Measurements from ENCODE around the gene GASK1A.
"Not testable (repeated sequence)": the region's sequence is repeated elsewhere in the genome, so short reads cannot be mapped to it uniquely, and the experiment has no call there.

GASK1A gene

DNA sequence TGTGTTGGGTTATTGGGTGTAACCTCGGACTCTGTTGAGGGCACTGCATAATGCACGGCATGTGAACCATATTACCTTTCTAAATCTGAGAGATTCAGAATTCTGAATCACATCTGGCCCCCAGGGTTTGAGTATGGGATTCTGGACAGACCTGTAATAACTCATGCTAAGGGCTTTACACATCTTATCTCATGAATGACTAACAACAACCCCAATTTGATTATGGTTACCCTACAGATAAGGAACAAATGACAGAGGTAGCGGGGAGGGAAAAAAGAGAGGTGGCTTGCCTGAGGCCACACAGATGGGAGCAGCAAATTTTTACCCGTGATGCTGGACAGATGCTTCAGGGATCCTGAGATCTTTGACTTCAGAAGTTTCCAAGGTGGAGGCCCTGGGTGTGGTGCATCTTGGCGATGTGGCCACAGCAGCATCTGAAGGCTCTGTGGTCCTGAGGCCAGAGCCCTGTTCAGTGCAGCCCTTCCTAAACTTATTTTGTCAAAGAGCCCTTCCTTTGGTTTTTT lies 83.0 kb downstream of the GASK1A start:
- DNase-seq (ENCODE audit: low read depth in 2 of 2), result no peak

DNA sequence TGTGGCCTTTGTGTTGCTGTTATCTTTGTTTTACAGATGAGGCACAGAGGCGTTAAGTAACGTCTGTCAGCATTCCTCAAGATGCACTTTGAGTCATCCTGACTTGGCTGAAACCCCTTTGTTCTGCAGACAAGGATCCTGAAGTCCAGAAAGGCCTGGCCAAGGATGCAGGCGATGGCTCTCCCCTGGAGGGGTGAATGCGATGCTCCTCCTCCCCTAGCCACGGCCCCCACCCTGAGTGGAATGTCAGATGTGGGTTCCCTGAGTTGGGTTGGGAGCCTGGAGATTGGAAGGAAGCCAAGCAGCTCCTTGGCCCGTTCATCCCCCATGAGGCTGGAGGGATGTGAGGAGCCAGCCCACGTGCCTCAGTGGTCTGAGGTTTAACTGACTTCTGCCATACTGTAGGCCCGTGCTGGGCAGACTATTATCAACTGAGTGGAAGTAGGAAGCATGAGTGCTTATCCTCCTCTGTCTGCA lies 83.5 kb downstream of the GASK1A start:
- no peak for DNase-seq (ENCODE audit: low read depth in 2 of 2)

DNA sequence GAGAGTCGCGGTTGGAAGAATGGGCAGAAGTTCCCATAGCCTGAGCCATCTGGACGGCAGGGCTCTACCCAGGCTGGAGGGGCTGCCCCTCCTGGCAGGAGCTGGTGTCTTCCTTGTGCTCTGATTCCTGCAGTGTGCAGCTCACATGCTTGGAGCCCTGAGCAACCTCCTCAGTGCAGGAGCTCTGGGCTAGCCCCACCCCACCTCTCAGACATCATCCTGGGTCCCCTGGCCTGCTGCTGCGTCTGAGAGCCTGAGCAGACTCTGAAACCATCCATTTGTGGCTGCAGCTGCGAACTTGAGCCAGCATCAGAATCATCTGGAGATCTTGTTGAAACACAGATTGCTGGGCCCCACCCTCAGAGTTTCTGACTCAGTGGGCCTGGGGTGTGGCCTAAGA lies 84.0 kb downstream of the GASK1A start:
- DNase-seq (ENCODE audit: low read depth in 2 of 2), result no peak

DNA sequence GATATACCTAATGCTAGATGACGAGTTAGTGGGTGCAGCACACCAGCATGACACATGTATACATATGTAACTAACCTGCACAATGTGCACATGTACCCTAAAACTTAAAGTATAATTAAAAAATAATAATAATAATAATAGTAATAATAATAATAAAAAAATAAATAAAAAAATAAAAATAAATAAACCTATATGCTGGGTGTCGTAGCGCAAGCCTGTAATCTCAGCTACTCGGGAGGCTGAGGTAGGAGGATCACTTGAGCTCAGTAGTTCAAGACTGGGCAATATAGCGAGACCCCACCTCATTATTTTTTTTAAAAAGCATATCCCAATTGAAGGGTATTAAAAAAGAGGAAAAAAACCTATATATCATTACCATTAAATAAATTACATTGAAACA lies 91.6 kb downstream of the GASK1A start:
- not testable (repeated sequence) for DNase-seq (ENCODE audit: low read depth in 2 of 2)

DNA sequence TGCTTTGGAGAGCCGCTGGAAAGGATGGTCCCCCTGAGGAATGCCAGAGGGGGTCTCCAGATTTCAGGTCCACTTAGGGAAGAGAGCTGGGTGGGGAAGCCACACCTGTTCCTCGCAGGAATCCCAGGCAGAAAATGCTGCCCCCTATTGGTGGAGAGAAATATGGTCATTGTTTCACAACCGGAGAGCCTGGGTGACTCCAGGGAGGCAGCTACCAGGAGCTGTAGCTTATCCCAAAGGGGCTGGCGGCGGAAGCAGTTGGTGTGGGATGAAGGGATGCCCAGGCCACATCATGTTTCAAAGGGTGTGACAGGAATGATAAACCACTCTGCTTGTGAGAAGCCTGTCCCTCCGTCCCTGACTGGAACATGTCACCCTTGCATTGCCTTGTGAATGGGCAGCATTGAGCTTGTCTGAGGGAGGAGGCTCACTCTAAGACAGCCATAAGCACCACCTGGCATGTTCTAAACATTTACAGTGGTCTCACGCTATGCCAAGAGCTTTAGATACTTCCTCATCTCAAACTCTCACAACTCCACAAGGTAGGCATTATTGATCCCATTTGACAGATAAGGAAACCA lies 92.3 kb downstream of the GASK1A start:
- no peak for DNase-seq (ENCODE audit: low read depth in 2 of 2)

DNA sequence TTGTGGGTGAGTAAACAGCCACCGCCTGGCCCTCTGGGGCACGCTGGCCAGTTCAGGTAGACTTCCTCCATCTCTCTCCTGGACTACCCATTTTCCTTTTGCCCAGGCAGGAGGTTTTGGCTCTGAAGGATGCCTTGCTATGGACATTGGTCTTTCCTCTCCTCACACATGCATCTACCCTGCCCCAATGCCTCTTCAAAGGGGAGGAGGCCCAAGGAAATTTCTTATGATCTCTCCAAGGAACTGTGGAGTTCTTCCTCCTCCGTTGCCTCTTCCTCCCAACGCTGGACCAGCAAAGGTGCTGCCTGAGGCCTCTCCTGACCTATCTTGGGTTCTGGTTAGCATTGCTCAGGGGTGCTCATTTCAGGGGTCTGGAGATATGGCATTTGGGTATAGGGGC lies 93.2 kb downstream of the GASK1A start:
- no peak for DNase-seq (ENCODE audit: low read depth in 2 of 2)

DNA sequence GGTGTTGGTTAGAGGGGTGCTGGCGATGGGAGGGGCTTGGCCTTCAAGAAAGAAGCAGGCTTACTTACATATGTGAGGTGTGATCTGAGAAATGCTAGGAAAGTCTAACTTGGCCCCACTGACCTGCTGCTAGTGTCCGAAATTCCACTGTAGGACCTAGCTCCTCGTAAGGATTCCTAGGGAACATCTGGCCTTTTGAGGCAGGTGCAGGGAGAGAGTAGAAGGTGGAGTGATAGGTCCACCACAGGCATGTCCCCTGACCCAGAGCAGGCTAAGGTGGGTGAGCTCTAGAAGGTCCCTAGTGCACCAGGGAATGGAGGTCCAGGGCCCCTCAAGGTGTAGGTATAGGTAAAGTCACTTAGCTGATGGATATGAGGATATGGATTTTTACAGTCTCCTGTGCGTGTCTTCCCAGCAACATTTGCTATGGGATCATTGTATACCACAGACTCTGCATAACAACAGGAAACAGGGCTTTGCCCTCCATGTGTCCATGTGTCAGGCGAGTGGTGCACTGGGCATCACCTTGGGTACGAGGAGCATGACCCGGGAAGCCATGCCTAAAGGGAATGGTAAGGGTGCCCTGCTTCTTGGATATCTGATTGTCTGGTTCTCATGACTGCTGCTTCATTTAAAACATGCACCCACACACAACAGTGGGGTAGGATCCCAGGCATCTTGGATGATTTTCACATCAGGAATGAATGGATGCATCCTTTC lies 94.2 kb downstream of the GASK1A start:
- no peak for DNase-seq (ENCODE audit: low read depth in 2 of 2)

DNA sequence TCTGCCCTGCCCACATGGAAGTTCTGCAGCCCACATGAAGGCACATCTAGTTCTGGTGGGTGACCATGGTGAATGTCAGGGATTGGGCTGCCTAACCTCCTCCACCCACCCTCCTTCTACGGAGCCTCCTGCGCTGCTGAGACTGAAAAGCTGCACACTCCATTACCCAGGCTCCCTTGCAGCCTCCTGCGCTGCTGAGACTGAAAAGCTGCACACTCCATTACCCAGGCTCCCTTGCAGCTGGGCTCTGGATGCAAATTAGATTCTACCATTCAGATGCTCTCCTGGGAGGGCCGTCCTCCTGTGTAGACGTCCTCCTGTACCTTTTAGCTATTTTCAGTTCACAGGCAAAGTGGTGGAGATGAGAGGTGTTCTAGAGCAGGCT lies 94.7 kb downstream of the GASK1A start:
- no peak for DNase-seq (ENCODE audit: low read depth in 2 of 2)

DNA sequence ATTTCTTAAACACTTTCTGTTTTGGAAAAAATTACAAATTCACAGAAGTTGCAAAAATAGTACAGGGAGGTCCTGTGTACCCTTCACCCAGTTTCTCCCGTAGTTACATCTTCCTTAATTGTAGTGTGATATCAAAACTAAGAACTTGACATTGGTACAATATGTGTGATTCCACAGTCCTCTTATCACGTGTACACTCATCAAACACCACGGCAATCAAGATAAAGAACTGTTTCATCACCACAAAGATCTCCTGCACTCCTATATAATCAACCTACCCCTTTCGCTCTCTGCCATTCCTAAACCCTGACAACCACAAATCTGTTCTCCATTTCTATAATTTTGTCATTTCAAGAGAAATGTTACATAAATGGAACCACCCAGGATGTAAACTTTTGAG lies 95.4 kb downstream of the GASK1A start:
- no peak for DNase-seq (ENCODE audit: low read depth in 2 of 2)

DNA sequence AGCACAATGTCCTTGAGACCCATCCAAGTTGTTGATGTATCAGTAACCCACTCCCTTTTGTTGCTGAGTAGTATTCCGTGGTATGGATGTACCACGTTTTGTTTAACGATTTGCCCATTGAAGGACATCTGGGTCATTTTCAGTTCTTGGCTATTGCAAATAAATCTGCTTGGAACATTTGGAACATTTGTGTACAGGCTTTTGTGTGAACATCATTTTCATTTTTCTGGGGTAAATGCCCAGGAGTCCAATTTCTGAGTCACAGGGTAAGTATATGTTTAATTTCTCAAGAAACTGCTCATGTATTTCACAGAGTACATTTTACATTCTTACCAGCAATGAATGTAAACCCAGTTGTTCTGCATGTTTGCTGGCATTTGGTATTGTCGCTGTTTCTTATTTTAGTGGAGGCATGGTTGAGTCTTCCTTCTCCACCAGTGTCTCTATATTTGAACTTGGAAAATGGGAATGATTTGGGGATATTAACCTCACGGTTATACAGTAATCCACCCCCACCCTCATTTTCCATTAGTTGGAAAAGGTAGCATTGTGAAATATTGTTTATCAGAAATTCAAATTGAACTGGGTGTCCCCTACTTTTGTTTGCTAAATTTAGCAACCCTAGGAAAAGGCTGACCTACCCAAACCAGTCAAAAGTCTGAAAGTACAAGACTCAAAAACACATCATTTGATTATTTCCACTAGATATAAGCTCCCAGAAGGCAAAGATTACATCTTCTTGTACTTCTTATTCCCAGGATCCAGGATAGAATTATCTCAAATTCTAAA lies 96.0 kb downstream of the GASK1A start:
- DNase-seq (ENCODE audit: low read depth in 2 of 2), result no peak

DNA sequence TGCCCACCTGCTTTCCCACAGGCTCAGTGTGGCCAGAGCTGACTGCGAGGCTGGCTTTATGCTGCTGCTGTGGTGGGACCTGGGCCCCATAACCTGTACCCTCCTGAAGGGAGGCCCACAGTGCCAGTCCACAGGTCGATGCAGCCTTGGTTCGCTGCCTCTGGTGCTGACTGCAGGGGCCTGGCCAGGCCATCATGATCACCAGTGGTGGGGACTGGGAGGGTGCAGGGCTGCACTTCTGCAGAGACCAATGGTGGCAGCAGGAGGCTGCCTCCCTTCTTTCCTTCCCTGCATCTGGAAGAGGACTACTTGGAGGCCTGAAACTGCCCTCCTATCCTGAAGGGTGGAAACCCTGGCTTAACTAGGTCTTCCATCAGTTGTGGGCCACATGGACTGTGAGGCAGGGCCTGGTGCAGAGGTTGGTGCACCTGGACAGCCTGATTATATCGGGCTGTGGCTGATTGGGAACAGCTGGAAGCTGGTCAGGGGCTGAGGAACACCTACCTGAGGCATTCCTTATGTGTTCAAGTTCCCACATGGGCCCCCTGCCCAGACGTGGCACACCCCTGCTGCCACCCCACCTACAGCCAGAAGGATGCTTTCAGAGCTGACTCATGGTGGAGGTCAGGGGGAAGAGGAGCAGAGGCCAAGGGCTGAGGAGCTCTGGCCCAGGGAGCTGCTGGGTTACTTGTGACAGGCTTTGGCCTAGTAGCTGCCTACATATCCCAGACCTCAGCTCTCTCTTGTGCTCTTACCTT lies 97.0 kb downstream of the GASK1A start:
- DNase-seq (ENCODE audit: low read depth in 2 of 2), result no peak

DNA sequence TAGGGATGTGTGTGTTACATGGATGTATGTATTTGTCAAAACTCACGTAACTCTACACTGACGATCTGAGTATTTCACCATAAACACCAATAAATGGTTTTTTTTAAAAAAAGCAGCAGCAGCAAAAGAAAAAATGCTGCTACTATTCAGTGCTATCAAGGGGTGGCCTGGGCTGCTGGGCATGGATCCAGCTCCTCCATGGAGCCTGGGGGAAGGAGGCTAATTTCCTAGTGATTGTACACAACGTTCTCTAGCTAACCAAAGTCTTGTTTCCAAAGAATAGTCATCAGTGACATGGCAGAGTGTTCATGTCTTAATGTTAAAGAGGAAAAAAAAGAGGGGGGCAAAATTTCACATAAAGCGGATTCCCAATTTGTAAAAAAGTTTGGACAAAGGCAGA lies 97.7 kb downstream of the GASK1A start:
- no peak for DNase-seq (ENCODE audit: low read depth in 2 of 2)

DNA sequence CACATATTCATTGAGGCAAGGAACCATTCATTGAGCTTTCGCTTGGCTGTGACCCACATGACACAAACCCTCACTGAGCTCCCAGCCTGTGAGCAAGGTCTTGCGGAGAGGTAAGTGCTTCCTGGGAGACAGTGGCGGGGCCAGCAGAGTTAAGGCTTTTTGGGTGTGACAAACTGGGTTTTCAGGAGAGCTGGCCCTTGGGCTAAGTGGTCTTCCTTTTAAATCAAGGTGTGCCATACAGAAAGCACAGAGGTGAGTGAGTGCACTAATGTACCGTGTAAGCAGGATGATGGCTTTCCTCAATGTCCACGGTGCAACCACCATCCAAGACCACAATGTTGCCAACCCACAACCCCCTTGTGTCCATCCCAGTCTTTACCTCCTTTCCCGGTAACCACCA lies 98.2 kb downstream of the GASK1A start:
- no peak for DNase-seq (ENCODE audit: low read depth in 2 of 2)

DNA sequence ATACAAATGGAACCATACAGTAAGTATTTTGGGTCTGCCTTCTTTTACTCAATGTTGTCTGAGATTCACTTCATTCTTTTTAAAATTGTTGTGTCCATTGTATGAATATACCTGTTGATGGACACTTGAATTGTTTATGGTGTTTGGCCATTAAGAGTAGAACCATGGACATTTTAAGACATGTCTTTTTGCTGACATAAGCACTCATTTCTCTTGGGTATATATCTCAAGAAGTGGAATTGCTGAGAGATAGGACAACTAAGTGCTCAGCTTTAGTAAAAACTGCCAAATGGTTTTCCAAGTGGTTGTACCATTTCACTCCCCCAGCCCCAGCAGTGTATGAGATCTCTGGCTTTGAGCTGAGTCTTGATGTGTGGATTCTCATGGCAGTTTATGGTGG lies 98.6 kb downstream of the GASK1A start:
- no peak for DNase-seq (ENCODE audit: low read depth in 2 of 2)

DNA sequence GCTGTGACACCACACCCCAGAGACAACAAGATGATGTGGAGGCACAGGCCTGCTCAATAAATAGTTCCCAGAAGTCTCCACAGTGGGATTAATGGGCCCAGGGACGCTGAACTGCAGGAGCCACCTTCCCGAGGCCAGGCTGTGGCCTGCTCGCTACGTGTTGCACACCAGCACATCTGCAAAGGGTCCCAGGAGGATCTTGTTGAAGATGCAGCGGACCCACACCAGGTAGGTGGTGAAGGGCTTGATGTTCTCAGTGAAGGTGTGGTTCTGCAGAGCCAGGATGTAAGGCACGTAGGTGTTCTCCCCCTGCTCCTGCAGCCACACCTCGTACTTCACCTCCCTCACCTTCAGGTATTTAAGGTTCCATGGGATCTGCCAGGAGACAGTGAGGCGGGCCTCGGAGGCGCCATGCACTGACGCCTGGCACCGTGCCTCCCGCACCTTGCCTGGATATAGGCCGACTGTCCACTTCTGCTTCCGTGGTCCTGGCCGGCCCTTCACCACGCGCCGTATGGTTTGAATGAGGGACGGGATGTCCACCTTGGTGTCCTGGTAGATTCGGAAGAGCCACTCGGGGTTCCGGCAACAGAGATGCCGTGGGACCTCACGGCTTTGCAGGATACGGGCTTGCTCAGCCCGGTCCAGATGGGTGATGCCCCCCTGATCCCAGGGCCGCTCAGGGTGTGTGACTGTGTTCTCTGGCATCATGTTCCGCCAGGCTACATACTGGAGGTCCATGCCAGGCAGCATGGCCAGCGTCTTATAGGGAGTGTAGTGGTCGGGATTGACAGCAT lies 100.6 kb downstream of the GASK1A start:
- DNase-seq (ENCODE audit: low read depth in 2 of 2), result no peak

DNA sequence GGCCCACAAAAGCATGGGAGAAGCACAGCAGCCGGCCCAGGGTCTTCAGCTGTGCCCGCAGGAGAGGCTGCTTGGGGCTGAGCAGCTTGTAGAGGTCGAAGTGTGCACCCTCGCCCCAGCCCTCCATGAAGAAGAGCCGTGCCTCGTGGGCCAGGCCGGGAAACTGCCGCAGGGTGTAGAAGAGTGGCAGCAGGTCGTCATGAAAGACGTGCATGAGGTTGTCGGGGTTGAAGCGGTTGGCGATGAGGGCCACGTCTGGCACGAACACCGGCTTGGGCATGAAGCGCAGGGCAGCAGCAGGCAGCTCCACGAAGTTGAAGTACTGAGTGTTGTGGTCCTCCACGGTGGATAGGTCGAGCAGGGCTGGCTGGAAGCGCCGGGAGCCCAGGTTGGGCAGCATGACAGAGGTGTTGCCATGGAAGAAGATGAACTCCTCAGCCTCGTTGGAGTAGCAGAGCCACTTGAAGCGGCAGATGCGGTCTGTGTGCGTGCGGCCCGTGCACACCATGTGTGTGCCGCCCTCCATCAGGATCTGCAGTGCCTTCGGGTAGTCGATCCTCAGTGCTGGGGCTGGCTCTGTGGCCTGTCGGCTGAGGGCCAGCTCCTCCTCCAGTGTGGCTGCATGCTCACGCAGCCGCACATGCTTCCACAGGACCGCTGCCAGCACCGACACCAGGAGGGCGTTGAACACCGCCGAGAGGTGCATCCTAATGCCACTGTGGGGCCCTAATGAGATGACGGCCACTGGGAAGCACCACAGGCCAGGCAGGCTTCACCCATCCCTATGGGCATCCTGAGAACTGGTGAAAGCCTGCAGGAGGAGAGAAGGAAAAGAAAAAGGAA lies 101.8 kb downstream of the GASK1A start:
- no peak for DNase-seq (ENCODE audit: low read depth in 2 of 2)

DNA sequence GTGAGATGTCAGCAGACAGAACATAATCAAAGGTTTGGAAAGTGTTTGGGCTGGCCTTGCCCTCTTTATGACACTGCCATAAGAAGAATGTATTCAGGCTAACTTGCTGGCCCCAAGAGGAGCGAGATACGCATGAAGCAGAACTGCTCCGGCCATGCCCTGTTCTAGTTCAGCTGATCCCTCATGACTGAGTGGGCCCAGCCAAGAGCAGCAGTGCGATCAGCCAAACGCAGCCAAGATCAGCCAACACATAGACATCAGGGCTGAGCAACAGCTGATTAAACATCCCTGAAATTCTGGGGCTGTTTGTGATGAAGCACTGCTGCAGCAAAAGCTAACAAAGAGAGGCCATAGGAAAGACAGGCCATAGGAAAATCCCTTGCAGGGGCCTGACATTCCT lies 102.7 kb downstream of the GASK1A start:
- DNase-seq (ENCODE audit: low read depth in 2 of 2), result no peak

DNA sequence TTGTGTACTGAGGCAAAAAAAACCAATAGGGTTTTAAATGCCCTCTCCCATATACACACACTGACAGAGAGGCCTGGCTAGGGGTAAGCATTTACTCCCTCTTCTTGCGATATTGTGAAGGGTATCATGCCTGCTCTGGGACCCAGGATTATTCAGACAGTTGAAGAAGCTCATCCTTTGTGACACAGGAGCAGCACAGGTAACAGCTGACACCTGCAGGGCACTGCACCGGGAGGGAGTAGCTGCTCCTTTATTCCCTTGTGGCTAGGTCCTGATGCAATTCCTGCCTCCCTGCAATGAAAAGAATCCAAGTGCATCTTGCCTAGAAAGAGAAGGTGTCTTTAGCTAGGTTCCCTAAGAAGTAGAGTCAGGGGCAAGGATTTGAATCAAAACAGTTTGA lies 103.3 kb downstream of the GASK1A start:
- no peak for DNase-seq (ENCODE audit: low read depth in 2 of 2)

DNA sequence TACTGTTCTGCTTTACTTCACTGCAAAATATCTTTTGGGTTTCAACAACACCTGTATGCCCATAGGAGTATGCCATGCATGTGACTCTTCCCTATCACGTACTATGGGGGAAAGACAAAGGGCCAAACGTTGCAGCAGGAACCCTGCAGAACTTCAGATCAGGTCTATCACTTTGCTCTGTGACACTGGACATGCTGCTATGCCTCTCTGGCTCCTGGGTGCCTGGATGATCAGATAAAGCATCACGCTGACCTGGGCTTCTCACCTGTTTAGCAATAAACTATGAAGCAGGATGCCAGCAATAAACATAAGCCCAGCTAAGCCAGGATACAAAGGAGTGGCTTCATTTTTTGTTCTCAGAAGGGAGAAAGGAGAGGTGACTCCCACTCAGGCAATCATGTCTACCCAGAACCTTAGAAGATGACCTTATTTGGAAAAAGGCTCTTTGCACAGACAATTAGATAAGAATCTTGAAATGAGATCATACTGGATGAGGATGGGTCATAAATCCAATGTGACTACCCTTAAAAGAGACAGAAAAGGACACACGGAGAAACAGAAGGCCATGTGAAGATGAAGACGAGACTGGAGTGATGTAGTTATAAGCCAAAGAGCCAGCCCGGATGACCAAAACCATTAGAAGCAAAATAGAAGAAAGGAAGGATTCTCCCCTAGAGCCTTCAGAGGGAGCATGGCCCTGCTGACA lies 107.5 kb downstream of the GASK1A start:
- DNase-seq (ENCODE audit: low read depth in 2 of 2), result no peak

All from stimulated activated CD8-positive, alpha-beta memory T cell treated with anti-CD3 and anti-CD28 coated beads, Interleukin-7, amount 100 ng/mL, for 1 hour (primary cell).